SJSA1 (cell line): ENCODE results near the gene TAS2R3. TPM values are rescaled to one million over a fixed set of nuclear protein-coding genes. Genes with fewer than 3 reads are reported as not detected.

ENCODE experiments used
- DNase-seq, 2 experiments: peaks; one replicate each; pipeline ENCODE4 v3.0.0-alpha.2; 2015 to 2020; ENCODE audit warnings: low spot score in 2 of 2, low read depth in 1 of 2
- H3K27ac ChIP-seq: fragments of 250-450 bp; sonication (Bioruptor Pico); 2 replicates; pipeline ENCODE4 v1.5.1; 2020; ENCODE audit warnings: mild to moderate bottlenecking, moderate library complexity
- H3K27me3 ChIP-seq: fragments of 250-450 bp; sonication (Bioruptor Pico); replicated peaks from 2 replicates; pipeline ENCODE4 v1.5.1; 2020; ENCODE audit warnings: mild to moderate bottlenecking, moderate library complexity
- H3K36me3 ChIP-seq: fragments of 250-450 bp; sonication (Bioruptor Pico); 2 replicates; pipeline ENCODE4 v1.5.1; 2020; ENCODE audit warnings: mild to moderate bottlenecking
- H3K4me1 ChIP-seq: fragments of 250-450 bp; sonication (Bioruptor Pico); replicated peaks from 2 replicates; pipeline ENCODE4 v1.6.1; 2021; ENCODE audit warnings: mild to moderate bottlenecking
- H3K4me3 ChIP-seq: fragments of 250-450 bp; sonication (Bioruptor Pico); 2 replicates; pipeline ENCODE4 v1.5.1; 2020; ENCODE audit warnings: mild to moderate bottlenecking
- H3K9me3 ChIP-seq: fragments of 250-450 bp; sonication (Bioruptor Pico); replicated peaks from 2 replicates; pipeline ENCODE4 v1.5.1; 2020; ENCODE audit warnings: mild to moderate bottlenecking
- total RNA-seq: library from RNA; depleted of rRNA; stranded (reverse); fragments of >200 nt; shearing (Covaris generic); gene quantifications from 2 replicates; pipeline ENCODE4 v1.2.3, GENCODE V29; 2014; rRNA removed

The TAS2R3 gene, protein sequence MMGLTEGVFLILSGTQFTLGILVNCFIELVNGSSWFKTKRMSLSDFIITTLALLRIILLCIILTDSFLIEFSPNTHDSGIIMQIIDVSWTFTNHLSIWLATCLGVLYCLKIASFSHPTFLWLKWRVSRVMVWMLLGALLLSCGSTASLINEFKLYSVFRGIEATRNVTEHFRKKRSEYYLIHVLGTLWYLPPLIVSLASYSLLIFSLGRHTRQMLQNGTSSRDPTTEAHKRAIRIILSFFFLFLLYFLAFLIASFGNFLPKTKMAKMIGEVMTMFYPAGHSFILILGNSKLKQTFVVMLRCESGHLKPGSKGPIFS
- 0.18 TPM in 1 of 2 replicates, not detected in the other for total RNA-seq

GRCh38 chr7:141763797-141764196 lies at the start of gene TAS2R3:
TAS2R3 (plus strand) TSS chr7:141764097; CDS start chr7:141764159, 62 bp downstream.
- DNase-seq = no peak
- Histone ChIP-seq H3K4me3 (no peak within 1 kb of the TSS), H3K4me1 (no peaks in the 10 kb centered on the region), H3K27me3 (no peaks in the 10 kb centered on the region), H3K27ac (no peak within 1 kb of the TSS), H3K9me3 (no peaks in the 10 kb centered on the region), H3K36me3 (peaks cover 16% of the 10 kb centered on the region)

DNA sequence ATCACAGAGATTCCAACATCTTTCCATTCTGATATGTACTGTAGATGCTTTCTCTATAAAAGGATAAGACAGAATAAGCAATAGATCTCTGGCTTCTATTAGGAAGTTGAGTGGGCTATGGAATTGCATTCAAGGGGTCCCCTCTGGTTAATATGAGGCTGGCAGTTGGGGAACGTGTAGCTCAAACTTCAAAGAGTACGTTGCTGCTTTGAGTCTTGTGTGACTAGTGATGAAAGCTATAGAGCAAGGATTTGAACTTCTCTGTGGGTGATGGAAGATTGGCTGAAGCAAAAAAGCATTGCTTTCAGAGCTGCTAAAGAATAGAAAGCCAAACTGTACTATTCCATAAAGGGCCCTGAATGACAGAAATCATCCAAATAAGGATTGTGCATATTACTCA lies 49.3 kb upstream of the TAS2R3 start:
- H3K27me3 ChIP-seq = peaks cover 6% of the 10 kb centered on the region
- H3K36me3 ChIP-seq = no peaks in the 10 kb centered on the region
- H3K4me1 ChIP-seq = no peaks in the 10 kb centered on the region
- H3K27ac ChIP-seq = no peak overlapping the region
- H3K9me3 ChIP-seq = no peaks in the 10 kb centered on the region
- DNase-seq = no peak
- H3K4me3 ChIP-seq = no peak overlapping the region

- Histone ChIP-seq H3K9me3 (no peaks in the 10 kb centered on the region), H3K36me3 (no peaks in the 10 kb centered on the region), H3K4me3 (no peak overlapping the region), H3K27ac (no peak overlapping the region), H3K27me3 (peaks cover 6% of the 10 kb centered on the region), H3K4me1 (no peaks in the 10 kb centered on the region)
- DNase-seq = no peak
These were observed 48.9 kb upstream of the TAS2R3 start for GRCh38 chr7:141715018-141715417.

- no peaks in the 10 kb centered on the region for H3K9me3 ChIP-seq
- no peak for DNase-seq
- no peaks in the 10 kb centered on the region for H3K4me1 ChIP-seq
- no peak overlapping the region for H3K27ac ChIP-seq
- peaks cover 6% of the 10 kb centered on the region for H3K27me3 ChIP-seq
- no peak overlapping the region for H3K4me3 ChIP-seq
- no peaks in the 10 kb centered on the region for H3K36me3 ChIP-seq
These were observed 47.9 kb upstream of the TAS2R3 start for GRCh38 chr7:141715794-141716689.

GRCh38 chr7:141717450-141717849 lies 46.4 kb upstream of the TAS2R3 start:
- Histone ChIP-seq H3K27me3 (peaks cover 6% of the 10 kb centered on the region), H3K9me3 (no peaks in the 10 kb centered on the region), H3K4me3 (no peak overlapping the region), H3K4me1 (no peaks in the 10 kb centered on the region), H3K27ac (no peak overlapping the region), H3K36me3 (no peaks in the 10 kb centered on the region)
- no peak for DNase-seq

GRCh38 chr7:141722529-141722928 lies 41.4 kb upstream of the TAS2R3 start:
- Histone ChIP-seq H3K4me1 (no peaks in the 10 kb centered on the region), H3K36me3 (no peaks in the 10 kb centered on the region), H3K9me3 (no peaks in the 10 kb centered on the region), H3K27me3 (peaks cover 7% of the 10 kb centered on the region; the same call in 1 of the 2 replicates), H3K4me3 (no peak overlapping the region), H3K27ac (no peak overlapping the region)
- no peak for DNase-seq

GRCh38 chr7:141729020-141729419 lies 34.9 kb upstream of the TAS2R3 start:
- Histone ChIP-seq H3K36me3 (no peaks in the 10 kb centered on the region), H3K27me3 (peaks cover 7% of the 10 kb centered on the region), H3K9me3 (no peaks in the 10 kb centered on the region), H3K27ac (no peak overlapping the region), H3K4me1 (no peaks in the 10 kb centered on the region), H3K4me3 (no peak overlapping the region)
- DNase-seq = no peak

- no peak for DNase-seq
These were observed 32.3 kb upstream of the TAS2R3 start for GRCh38 chr7:141731476-141732149.

DNA sequence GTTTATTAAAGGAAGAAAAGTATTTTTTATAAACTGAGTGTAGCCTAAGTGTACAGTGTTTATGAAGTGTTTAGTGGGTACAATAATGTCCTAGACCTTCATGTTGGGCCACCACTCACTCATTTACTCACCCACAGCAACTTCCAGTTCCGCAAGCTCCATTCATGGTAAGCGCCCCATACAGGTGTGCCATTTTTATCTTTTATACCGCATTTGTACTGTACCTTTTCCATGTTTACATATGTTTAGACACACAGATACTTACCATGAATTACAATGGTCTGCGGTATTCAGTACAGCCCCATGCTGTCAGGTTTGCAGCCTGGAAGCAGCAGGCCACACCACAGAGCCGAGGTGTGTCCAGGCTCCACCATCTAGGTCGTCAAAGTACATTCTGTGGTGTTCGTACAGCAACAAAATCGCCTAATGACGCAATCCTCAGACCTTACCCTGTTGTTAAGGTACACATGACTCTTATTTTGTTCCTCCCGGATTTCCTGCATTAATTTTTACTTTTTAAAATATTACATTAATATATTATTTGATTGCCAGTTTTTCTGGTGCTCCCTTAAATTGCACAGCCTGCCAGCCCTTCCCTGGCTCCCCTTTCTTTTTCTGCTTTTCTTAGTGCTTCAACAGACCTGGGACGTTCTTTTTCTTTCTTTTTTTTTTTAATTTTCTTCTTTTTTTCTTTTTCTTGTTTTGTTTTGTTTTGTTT lies 26.6 kb upstream of the TAS2R3 start:
- H3K9me3 ChIP-seq = no peaks in the 10 kb centered on the region
- H3K27ac ChIP-seq = no peak overlapping the region
- peaks cover 31% of the 10 kb centered on the region for H3K36me3 ChIP-seq
- peak overlapping the region; percentile 63 for H3K4me3 ChIP-seq
- H3K27me3 ChIP-seq = no peaks in the 10 kb centered on the region
- peaks cover 10% of the 10 kb centered on the region for H3K4me1 ChIP-seq
- DNase-seq = no peak

More at GRCh38 chr7:141731476-141732149, 32.3 kb upstream of the TAS2R3 start:
- no peak overlapping the region for H3K27ac ChIP-seq
- H3K4me3 ChIP-seq = no peak overlapping the region
- peaks cover 7% of the 10 kb centered on the region for H3K27me3 ChIP-seq
- no peaks in the 10 kb centered on the region for H3K9me3 ChIP-seq
- H3K4me1 ChIP-seq = no peaks in the 10 kb centered on the region
- no peaks in the 10 kb centered on the region for H3K36me3 ChIP-seq

DNA sequence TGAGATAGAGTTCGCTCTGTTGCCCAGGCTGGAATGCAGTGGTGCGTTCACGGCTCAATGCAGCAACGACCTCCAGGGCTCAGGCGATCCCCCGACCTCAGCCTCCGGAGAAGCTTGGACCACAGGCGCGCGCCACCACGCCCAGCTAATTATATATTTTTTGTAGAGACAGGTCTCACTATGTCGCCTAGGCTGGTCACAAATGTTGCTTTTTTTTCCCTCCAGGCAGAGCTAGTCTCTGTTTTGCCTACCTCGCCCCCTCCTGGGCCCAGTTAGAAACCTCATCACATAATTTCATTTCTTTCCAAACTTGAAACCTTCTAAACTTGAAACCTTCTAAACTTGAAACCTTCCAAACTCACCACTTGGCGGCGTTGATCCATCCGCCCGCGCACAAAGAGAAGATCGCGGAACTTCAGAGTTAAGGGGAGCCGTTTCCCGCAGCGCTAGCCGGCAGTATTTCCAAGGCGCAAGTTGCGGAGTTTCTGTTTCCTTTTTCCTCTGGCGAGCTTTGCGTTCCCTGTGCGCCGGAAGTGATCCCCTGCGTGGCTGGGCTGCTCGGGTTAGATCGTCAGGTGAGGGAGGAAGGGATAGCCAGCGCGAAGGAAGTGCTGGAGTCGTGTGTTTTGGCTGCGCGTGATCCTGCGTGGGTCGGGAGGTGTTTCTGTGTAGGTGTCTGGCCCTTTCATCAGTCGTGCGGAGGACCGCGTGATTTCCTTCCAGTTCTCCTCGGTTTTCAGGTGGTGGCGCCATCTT lies 25.9 kb upstream of the TAS2R3 start, which contains the start of gene SSBP1:
Gene SSBP1 (plus strand): TSS at position 523 of the 756 bp plus-strand sequence. CDS start 809 bp downstream, outside the sequence.
- H3K4me1 ChIP-seq = peaks cover 10% of the 10 kb centered on the region
- no peaks in the 10 kb centered on the region for H3K27me3 ChIP-seq
- peak; percentile 91 to 96 for DNase-seq
- H3K4me3 ChIP-seq = peak within 1 kb of the TSS; percentile 63
- peaks cover 38% of the 10 kb centered on the region for H3K36me3 ChIP-seq
- peak within 1 kb of the TSS; percentile 53 for H3K27ac ChIP-seq
- H3K9me3 ChIP-seq = no peaks in the 10 kb centered on the region

GRCh38 chr7:141738592-141739013 lies 25.3 kb upstream of the TAS2R3 start:
- Histone ChIP-seq H3K4me3 (peak overlapping the region; percentile 63), H3K36me3 (peaks cover 44% of the 10 kb centered on the region), H3K27ac (peak overlapping the region; percentile 53), H3K9me3 (no peaks in the 10 kb centered on the region), H3K27me3 (no peaks in the 10 kb centered on the region), H3K4me1 (peaks cover 10% of the 10 kb centered on the region)
- no peak for DNase-seq

- Histone ChIP-seq H3K36me3 (peaks cover 51% of the 10 kb centered on the region), H3K9me3 (no peaks in the 10 kb centered on the region), H3K4me3 (peak overlapping the region; percentile 63), H3K27me3 (no peaks in the 10 kb centered on the region), H3K27ac (no peak overlapping the region), H3K4me1 (peaks cover 10% of the 10 kb centered on the region)
- DNase-seq = no peak
These were observed 24.6 kb upstream of the TAS2R3 start for GRCh38 chr7:141739250-141739649.
